PFSK-1 (cell line): ENCODE measurements around the gene KASH5.

Experiments used
- FOXP2 ChIP-seq: optimal IDR thresholded peaks from 2 replicates; pipeline ENCODE3; 2011; ENCODE audit warnings: borderline replicate concordance, control low read depth, inconsistent platforms; ENCODE audit not compliant: insufficient read depth; ENCODE audit errors: extremely low read length, extremely low read depth
- POLR2AphosphoS5 ChIP-seq: IDR thresholded peaks from 2 replicates; pipeline ENCODE4 v1.6.1; 2012; ENCODE audit warnings: low read depth, mild to moderate bottlenecking, control low read depth, low read length, moderate library complexity
- REST ChIP-seq, 2 experiments: IDR thresholded peaks; 2 replicates each; pipeline versions ENCODE4 v1.6.1 to v1.8.0; 2011 to 2012; ENCODE audit warnings: low read depth in 2 of 2, low read length in 2 of 2, control low read depth in 1 of 2, inconsistent platforms in 1 of 2, mild to moderate bottlenecking in 1 of 2, moderate library complexity in 1 of 2; ENCODE audit not compliant: insufficient read depth in 1 of 2
- SIN3A ChIP-seq: IDR thresholded peaks from 2 replicates; pipeline ENCODE4 v1.6.1; 2012; ENCODE audit warnings: mild to moderate bottlenecking, low read length, moderate library complexity, borderline replicate concordance; ENCODE audit not compliant: insufficient read depth

- TF ChIP-seq SIN3A (no peak), POLR2AphosphoS5 (peak; percentile 44; the same call in 1 of the 2 replicates), FOXP2 (no peak), REST (IDR thresholded peaks at IDR 0.05; ENCODE audit: insufficient read depth in 1 of 2, low read depth in 2 of 2, low read length in 2 of 2) (no peak)
These were observed 25.8 kb upstream of the KASH5 start, which contains the start of gene TEAD2 for GRCh38 chr19:49362048-49362928.
